ENCODE measurements around the gene C2orf49.
"Not testable (repeated sequence)": the region's sequence is repeated elsewhere in the genome, so short reads cannot be mapped to it uniquely, and the experiment has no call there.

C2orf49 gene

DNA sequence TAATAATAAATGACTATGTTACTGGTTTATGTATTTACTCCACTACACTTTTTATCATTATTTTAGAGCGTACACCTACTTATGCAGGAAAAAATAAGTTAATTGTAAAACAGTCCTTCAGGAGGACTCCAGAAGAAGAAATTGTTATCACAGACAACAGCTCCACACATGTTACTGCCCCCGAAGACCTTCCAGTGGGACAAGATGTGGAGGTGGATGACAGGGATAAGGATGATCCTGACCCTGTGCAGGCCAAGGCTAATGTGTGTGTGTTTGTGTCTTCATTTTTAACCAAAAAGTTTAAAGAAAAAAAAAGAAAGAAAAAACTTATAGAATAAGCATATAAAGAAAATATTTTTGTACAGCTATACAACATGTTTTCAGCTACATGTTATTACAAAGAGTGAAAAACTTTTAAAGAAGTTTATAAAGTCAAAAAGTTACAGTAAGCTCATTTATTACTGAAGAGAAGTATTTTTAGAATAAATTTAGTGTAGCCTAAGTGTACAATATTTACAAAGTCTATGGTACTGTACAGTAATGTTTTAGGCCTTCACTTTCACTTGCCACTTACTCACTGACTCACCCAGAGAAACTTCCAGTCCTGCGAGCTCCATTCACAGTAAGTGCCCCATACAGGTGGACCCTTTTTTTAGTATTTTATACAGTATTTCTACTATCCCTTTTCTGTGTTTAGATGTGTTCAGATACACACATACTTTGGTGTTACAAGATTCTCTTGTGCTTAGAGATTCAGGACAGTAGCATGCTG, 15.3 kb upstream of the C2orf49 start:
- no peak for DNase-seq

- peak in 1 of 58 donors; percentile 6 for DNase-seq
These were observed 14.2 kb upstream of the C2orf49 start for GRCh38 chr2:105323111-105323510.

DNA sequence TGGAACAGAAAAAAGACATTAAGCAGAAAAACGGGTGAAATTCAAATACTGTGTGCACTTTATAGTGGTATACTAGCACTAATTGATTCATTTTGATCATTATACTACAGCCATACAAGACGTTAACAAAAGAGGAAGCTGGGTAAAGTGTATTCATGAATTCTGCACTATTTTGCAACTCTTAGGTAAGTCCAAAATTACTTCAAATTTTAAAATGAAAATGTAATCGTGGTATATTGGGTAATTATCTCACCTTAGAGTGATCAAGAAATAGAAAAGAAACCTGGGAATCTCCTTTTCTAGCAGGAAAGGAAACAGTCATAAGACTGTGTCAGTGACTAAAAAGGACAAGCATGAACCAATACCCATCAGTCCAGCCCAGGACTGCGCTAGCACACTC, 13.2 kb upstream of the C2orf49 start:
- no peak for DNase-seq

- DNase-seq = no peak
These were observed 12.6 kb upstream of the C2orf49 start for GRCh38 chr2:105324732-105325131.

DNA sequence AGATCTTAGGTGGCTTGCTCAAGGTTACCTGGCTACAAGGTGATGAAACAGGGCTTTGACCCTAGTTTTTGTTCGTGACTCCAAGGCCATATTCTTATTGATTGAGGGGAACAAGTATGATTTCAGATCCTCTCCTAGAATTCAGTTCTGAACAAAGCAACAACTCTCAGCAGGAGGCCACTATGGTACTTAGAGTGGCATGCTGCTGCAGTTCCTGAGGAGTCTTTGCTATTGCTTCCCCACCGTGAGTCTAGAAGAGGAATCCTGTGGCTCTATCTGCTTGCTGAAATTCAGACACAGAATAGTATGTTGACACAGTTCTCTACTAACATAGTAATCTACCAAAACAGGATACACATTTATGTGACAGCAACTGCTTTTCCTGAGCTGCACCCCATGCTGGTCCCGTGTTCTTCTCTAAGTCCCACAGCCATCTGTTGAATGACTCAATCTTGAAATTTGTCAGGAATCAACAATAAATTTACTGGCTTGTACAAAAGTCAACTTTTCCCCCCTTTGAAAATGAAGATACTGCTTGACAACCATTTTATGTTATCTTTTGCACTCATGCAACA, 11.9 kb upstream of the C2orf49 start:
- no peak for DNase-seq

- not testable (repeated sequence) for DNase-seq
These were observed 10.1 kb upstream of the C2orf49 start for GRCh38 chr2:105327271-105327670.

DNA sequence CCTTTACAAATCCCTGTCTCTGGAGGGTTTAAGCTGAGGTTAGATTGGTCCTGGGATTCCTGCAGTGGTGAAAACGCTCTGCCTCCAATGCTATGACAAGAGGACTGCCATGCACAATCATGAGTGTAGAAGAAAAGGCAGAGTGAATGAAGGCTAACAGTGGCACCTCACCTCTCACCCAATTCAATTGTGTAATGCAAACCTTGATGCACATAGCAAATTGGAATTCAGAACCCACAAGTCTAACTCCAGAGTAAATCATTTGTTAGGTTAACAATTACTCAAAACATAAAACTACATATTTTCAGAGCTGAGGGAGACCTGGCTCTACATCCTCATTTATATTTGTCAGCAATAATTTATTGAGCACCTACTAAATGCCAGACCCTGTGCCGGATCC, 9.7 kb upstream of the C2orf49 start:
- DNase-seq = no peak

GRCh38 chr2:105328281-105329196, 8.8 kb upstream of the C2orf49 start:
- peak in 18 of 58 donors; percentile 7 to 57 (median 28) for DNase-seq

GRCh38 chr2:105329197-105329554, 8.2 kb upstream of the C2orf49 start:
- DNase-seq = peak in 9 of 58 donors; percentile 15 to 52 (median 33)

DNA sequence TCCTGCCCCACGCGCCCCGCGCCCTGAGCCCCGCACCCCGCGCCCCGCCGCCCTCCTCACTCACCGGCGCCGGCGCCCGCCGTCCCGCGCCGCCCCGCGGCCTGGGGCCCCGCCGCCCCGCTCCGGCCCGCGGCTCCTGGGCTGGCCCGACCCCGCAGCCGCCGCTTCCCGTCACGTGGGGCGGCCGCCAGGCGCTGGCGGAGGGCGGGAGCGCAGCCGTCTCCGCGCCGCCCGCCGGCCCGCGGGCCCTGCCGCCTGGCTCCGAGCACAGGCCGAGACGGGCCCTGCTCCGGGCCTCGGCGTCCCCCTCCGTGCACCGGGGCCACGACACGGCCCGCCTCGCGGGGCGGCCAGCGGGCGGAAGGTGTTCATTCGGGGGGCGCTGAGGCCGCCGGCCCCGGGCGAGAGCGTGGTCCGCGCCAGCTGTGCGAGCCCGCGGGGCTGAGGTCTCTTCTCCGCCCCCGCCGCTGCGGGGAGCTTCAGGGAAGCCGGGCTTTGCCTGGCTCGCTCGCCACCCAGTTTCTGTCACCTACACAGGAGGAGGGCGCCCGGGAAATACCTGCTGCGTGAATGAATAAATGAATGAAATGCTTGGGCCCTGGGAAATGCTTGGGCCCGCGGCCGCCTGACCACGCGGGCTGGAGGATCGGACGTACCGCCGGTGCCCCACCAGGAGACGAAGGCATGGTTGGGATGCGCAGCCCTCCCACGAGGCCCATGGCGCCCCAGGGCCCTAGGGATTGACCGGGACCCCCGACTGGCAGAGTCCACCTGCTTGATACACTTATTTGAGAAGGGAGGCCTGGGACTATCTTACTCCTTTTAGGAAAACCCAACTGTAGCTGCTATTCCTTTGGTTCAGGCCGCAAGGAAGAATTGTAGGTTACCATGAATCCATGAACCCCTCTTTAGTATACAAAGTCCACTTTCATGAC, 7.5 kb upstream of the C2orf49 start, which contains the start of gene TGFBRAP1:
TSS of gene TGFBRAP1 (minus strand) at position 175 of the 935 bp plus-strand sequence. CDS start 21,434 bp downstream, outside the sequence.
- peak in 35 of 58 donors; percentile 18 to 80 (median 46) for DNase-seq

DNA sequence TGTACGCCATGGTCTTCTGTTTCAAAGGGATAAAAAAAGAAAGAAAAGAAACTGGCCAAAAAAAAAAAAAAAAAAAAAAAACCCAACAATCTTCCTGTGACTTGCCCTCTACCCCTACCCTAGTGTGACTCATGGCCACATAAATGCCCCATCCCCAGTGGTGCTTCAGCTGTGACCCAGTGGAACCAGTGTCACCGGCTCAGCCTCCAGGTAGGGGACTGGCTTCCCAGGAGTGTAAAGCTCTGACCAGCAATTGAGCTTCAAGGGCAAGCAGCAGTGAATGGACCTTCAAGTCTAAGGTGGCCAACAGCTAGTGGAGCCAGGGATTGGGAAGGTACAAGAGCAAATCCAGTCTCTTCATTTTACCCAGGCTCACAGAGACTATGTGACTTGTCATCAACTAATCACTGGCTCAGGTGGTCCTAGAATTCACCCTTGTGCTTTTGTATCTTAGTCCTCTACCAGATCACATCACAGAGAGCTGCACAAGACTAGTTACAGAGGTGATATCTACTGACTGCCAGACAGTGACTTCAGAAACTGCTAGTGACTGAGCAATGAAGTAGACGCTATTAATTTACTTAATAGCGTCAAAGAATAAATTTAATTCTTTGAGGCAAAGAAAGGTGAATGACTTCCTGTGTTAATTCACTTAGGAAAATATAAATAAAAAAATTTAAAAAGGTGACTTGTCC, 6.5 kb upstream of the C2orf49 start:
- no peak for DNase-seq

DNA sequence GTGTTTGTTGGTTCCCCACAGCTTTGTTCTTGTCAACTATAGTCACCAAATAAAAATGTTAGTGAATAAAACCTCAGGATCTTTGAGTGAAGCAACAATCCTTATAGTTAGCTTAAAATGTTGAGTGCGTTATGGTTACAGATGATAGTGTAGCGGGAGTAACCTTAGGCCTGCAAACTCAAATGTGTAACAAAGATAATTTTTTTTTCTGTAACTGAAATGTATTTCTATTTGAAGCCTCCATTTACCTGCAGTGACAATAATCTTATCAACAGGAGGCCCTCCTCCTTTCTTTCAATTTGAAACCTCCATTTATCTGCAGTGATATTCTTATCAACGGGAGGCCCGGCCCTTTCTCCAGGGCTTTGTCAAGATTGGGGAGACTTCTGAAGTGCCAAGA, 3.1 kb upstream of the C2orf49 start:
- DNase-seq = no peak

DNA sequence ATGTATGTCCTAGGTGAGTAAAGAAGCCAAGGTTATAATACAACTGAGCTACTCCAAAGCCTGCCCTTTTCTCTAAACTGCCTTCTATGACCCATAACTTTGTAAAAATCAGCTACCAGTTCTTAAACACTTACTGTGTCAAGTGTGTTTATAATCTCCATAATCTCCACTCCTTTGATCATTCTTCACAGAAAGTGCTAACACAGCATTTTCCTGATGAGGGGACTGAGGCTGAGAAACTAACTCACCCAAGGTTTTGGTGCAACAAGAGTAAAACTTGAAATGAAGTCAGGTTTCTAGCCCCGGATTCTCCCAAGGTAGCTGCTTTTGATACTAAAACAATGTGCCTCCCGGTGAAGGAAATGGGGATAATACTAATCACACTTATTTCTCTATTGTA, 1.9 kb upstream of the C2orf49 start:
- DNase-seq = no peak

- DNase-seq = no peak
These were observed 586 bp upstream of the C2orf49 start for GRCh38 chr2:105336786-105337121.

DNA sequence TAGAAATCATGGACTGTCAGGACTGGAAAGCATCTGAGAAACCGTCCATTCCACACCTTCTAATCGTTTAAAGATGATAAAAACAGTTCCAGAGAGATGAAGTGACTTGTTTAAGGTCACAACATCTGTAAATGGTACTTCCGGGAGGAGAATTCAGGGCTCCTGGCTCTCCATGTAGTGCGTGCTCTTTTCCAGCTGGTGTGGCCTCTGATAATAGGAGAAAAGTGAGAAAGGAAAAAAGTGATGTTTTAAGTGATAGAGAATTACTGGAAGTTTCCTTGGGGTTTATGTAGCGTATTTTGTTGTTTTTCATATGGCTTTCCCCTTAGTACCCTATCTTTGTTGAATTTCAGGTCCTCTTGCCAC, 663 bp downstream of the C2orf49 start:
- DNase-seq = no peak

GRCh38 chr2:105339414-105339813, 2.1 kb downstream of the C2orf49 start:
- no peak for DNase-seq

DNA sequence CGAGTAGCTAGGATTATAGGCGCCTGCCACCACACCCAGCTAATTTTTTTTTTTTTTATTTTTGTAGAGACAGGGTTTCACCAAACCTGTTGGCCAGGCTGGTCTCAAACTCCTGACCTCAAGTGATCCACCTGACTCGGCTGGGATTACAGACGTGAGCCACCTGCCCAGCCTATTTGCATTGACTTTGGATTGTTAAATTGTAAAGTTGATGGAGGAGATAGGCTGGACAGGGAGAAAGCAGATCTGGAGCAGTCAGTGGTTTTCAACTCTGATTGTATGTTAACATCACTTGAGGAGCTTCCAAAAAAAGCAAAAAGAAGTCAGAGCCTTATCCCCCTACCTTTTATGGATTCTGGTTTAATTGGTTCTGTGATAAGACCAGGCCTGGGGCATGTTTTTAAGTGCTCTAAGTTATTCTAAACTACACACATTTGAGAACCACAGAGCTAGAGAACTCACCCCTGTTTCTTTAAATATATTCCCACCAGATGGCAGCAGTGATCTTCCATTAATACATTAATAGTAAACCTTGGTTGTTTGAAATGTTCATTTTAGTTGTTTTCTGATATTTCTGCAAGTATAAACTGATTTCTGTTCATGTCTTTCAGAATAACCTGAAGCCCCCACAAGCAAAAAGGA, 7.5 kb downstream of the C2orf49 start:
- DNase-seq = no peak

DNA sequence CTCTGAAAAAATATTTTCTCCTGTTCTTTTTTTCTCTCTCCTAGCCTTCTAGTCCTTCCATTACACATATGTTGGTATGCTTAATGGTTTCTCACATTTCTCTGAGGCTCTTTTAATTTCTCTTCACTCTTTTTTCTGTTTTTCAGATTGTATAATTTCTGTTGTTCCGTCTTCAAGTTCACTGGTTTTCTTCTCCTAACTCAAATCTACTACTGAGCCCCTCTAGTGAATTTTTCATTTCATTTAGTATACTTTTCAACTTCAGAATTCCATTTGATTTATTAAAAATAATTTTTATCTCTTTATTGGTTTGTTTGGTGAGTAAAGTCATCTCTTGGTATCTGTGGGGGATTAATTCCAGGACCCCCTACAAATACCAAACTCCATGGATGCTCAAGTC, 19.8 kb downstream of the C2orf49 start:
- no peak for DNase-seq

DNA sequence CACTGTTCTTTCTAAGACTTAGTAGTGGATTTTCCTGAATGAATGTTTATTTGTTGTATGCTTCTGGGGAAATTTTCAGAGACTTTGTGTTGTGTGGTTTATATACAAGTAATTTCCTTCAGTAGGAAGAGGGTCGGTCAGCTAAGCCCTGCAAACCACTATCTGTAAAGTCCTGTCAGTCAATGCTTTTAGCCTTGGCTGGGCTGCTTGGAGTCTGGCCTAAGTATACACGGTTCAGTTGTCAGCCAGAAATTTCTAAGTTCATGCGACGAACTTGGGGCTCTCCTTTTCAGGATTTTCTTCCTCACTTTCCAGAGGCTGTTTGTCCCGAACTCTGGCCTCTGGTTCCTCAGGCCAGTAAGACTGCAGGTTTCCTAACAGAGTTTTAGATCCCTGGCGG, 21.3 kb downstream of the C2orf49 start:
- no peak for DNase-seq

Data from anterior cingulate cortex (tissue), 58 donors.